Sigmoid colon (tissue), 4 donors: ENCODE data around the gene TNFRSF11A.

Experiments
- CTCF ChIP-seq, 4 experiments: fragments of 450-650 bp in 3 of 4; fragments of 200-600 bp in 1 of 4; IDR thresholded peaks; one replicate each; pipeline ENCODE4 v1.5.1; 2016 to 2019; ENCODE audit warnings: antibody characterized with exemption in 4 of 4, mild to moderate bottlenecking in 3 of 4, moderate library complexity in 2 of 4
- POLR2A ChIP-seq, 2 donors: fragments of 450-650 bp; IDR thresholded peaks; one replicate each; pipeline ENCODE4 v1.6.1; 2016; ENCODE audit warnings: antibody characterized with exemption in 2 of 2, mild to moderate bottlenecking in 2 of 2, moderate library complexity in 2 of 2
- POLR2AphosphoS5 ChIP-seq, 4 donors: sonication (generic); formaldehyde crosslinking; IDR thresholded peaks; one replicate each; pipeline ENCODE4 v1.6.1; 2017; ENCODE audit warnings: antibody characterized with exemption in 4 of 4

GRCh38 chr18:62328586-62329525, 3.7 kb downstream of the TNFRSF11A start:
- TF ChIP-seq CTCF (IDR thresholded peaks at IDR 0.05), result no peak
- no peak for TF ChIP-seq POLR2AphosphoS5 (IDR thresholded peaks at IDR 0.05)
- no peak for TF ChIP-seq POLR2A (IDR thresholded peaks at IDR 0.05)
